VCaP (cell line): ENCODE data around the gene GRAP2.

Experiments
- H3K27ac ChIP-seq: fragments of 450-650 bp; 2 replicates; pipeline ENCODE4 v1.5.1; 2017
- CTCF ChIP-seq: fragments of 450-650 bp; conservative IDR thresholded peaks from 2 replicates; pipeline ENCODE4 v1.5.1; 2017; ENCODE audit warnings: mild to moderate bottlenecking, moderate library complexity

Gene GRAP2

GRCh38 chr22:39910876-39911613 is 10.2 kb downstream of the GRAP2 start:
- no peak for TF ChIP-seq CTCF
- H3K27ac ChIP-seq, result no peak overlapping the region

GRCh38 chr22:39913321-39913720 is 12.4 kb downstream of the GRAP2 start:
- no peak for TF ChIP-seq CTCF

GRCh38 chr22:39913886-39914285 is 13.0 kb downstream of the GRAP2 start:
- H3K27ac ChIP-seq, result no peak overlapping the region
- TF ChIP-seq CTCF, result no peak

More at GRCh38 chr22:39913321-39913720, 12.4 kb downstream of the GRAP2 start:
- no peak overlapping the region for H3K27ac ChIP-seq

GRCh38 chr22:39914584-39914983 is 13.7 kb downstream of the GRAP2 start:
- H3K27ac ChIP-seq, result no peak overlapping the region
- TF ChIP-seq CTCF, result no peak

- H3K27ac ChIP-seq, result no peak overlapping the region
Measured at GRCh38 chr22:39915295-39915726, 14.4 kb downstream of the GRAP2 start.

GRCh38 chr22:39916496-39916895 is 15.6 kb downstream of the GRAP2 start:
- no peak for TF ChIP-seq CTCF
- no peak overlapping the region for H3K27ac ChIP-seq

More at GRCh38 chr22:39915295-39915726, 14.4 kb downstream of the GRAP2 start:
- TF ChIP-seq CTCF, result no peak

GRCh38 chr22:39917197-39917643 is 16.3 kb downstream of the GRAP2 start:
- no peak overlapping the region for H3K27ac ChIP-seq
- no peak for TF ChIP-seq CTCF
